HepG2 (cell line): ENCODE data around the gene CSTPP1.

Experiments
- BHLHE40 ChIP-seq: IDR thresholded peaks from 2 replicates; pipeline ENCODE4 v1.6.1; 2011; ENCODE audit warnings: low read length, improper control_type of control experiment
- CTCF ChIP-seq: sonication (generic); formaldehyde crosslinking; IDR thresholded peaks from 2 replicates; pipeline ENCODE4 v1.5.0; 2020; ENCODE audit warnings: mild to moderate bottlenecking, missing genetic modification reagents, moderate library complexity
- PTBP1 ChIP-seq: fragments of 200-400 bp; formaldehyde crosslinking; IDR thresholded peaks from 2 replicates; pipeline ENCODE4 v1.6.1; 2018; ENCODE audit warnings: low read length, low read depth; ENCODE audit not compliant: poor library complexity, severe bottlenecking
- RAD51 ChIP-seq: fragments of 450-650 bp; IDR thresholded peaks from 2 replicates; pipeline ENCODE4 v1.6.1; 2016; ENCODE audit warnings: borderline replicate concordance
- SMARCC2 ChIP-seq: fragments of 450-650 bp; IDR thresholded peaks from 2 replicates; pipeline ENCODE4 v1.6.1; 2017; ENCODE audit warnings: antibody characterized with exemption, mild to moderate bottlenecking
- SNAPC5 ChIP-seq: sonication (generic); formaldehyde crosslinking; IDR thresholded peaks from 2 replicates; pipeline ENCODE4 v1.8.1; 2023; ENCODE audit warnings: mild to moderate bottlenecking, missing genetic modification reagents, borderline replicate concordance
- SUZ12 ChIP-seq: fragments of 150-350 bp; IDR thresholded peaks from 2 replicates; pipeline ENCODE4 v1.6.1; 2014; ENCODE audit warnings: low read depth, low read length
- TFE3 ChIP-seq: IDR thresholded peaks from 2 replicates; pipeline ENCODE4 v1.6.1; 2016
- THYN1 ChIP-seq: sonication (generic); formaldehyde crosslinking; IDR thresholded peaks from 2 replicates; pipeline ENCODE4 v1.8.1; 2023; ENCODE audit warnings: low read depth, mild to moderate bottlenecking, moderate library complexity, missing genetic modification reagents, borderline replicate concordance
- ZBTB7A ChIP-seq: sonication (generic); formaldehyde crosslinking; IDR thresholded peaks from 2 replicates; pipeline ENCODE4 v1.8.0; 2022; ENCODE audit warnings: mild to moderate bottlenecking, missing genetic modification reagents
- ZFYVE20 ChIP-seq: sonication (generic); formaldehyde crosslinking; IDR thresholded peaks from 2 replicates; pipeline ENCODE4 v1.8.0; 2023; ENCODE audit warnings: low read depth, mild to moderate bottlenecking, moderate library complexity, missing genetic modification reagents, borderline replicate concordance
- ZNF451 ChIP-seq: sonication (generic); formaldehyde crosslinking; IDR thresholded peaks from 2 replicates; pipeline ENCODE4 v1.5.0; 2020; ENCODE audit warnings: mild to moderate bottlenecking, missing genetic modification reagents

- no peak for TF ChIP-seq SNAPC5 (CRISPR knock-in tag)
- no peak for TF ChIP-seq PTBP1
- TF ChIP-seq ZBTB7A = no peak
- TF ChIP-seq ZNF451 = no peak
- TF ChIP-seq CTCF = no peak
- no peak for TF ChIP-seq TFE3 (CRISPR knock-in tag)
- TF ChIP-seq SUZ12 = no peak
- TF ChIP-seq THYN1 (CRISPR knock-in tag) = no peak
- no peak for TF ChIP-seq RAD51
- TF ChIP-seq SMARCC2 = no peak
- TF ChIP-seq BHLHE40 = no peak
- TF ChIP-seq ZFYVE20 = no peak
These were observed 30.8 kb upstream of the CSTPP1 start for GRCh38 chr11:46905806-46906205.
